ENCODE data around the gene CNTN3. TPM values are rescaled to one million over a fixed set of nuclear protein-coding genes. Genes with fewer than 3 reads are reported as not detected.

Gene CNTN3
- total and polyA plus RNA-seq, 12 donors = 0.46 to 5.9 (median 2.6) TPM; not detected in 1

- H3K36me3 ChIP-seq = no peaks in the 10 kb centered on the region
- H3K27me3 ChIP-seq = peaks cover 0 to 41% (median 18%) of the 10 kb centered on the region in 7 donors
- H3K27ac ChIP-seq = no peak overlapping the region
- ATAC-seq = peak in 3 of 8 donors; percentile 16 to 28 (median 21)
- no peak for DNase-seq
- no peaks in the 10 kb centered on the region for H3K9me3 ChIP-seq
- intact Hi-C loops (cut with DNase I) = no loop called here
- TF ChIP-seq CTCF (IDR thresholded peaks at IDR 0.05) = no peak
- 20 to 25% methylated on average over 16 of the region's 16 CpGs for WGBS, 2 donors
- peak overlapping the region in 9 of 10 donors; percentile 29 to 52 (median 39) for H3K4me3 ChIP-seq
- peaks cover 0 to 5% (median 0%) of the 10 kb centered on the region in 9 donors for H3K4me1 ChIP-seq
Measured at GRCh38 chr3:74613521-74614106, 845 bp downstream of the CNTN3 start.

GRCh38 chr3:74613060-74613459 lies 1.4 kb downstream of the CNTN3 start:
- no peaks in the 10 kb centered on the region for H3K36me3 ChIP-seq
- peaks cover 0 to 5% (median 0%) of the 10 kb centered on the region in 9 donors for H3K4me1 ChIP-seq
- intact Hi-C loops (cut with DNase I) = no loop called here
- H3K4me3 ChIP-seq = peak overlapping the region in 4 of 10 donors; percentile 39 to 52 (median 50)
- H3K27me3 ChIP-seq = peaks cover 0 to 41% (median 18%) of the 10 kb centered on the region in 7 donors
- no peaks in the 10 kb centered on the region for H3K9me3 ChIP-seq
- ATAC-seq = peak in 1 of 8 donors; percentile 19
- no peak overlapping the region for H3K27ac ChIP-seq
- TF ChIP-seq CTCF (IDR thresholded peaks at IDR 0.05) = no peak
- 35 to 41% methylated on average over 2 of the region's 2 CpGs for WGBS, 2 donors
- no peak for DNase-seq

- intact Hi-C loops (cut with DNase I) = no loop called here
- ATAC-seq (no peak), DNase-seq (no peak)
- H3K27ac ChIP-seq = no peak overlapping the region
- peaks cover 0 to 5% (median 0%) of the 10 kb centered on the region in 9 donors for H3K4me1 ChIP-seq
- no peak overlapping the region for H3K4me3 ChIP-seq
- no peaks in the 10 kb centered on the region for H3K36me3 ChIP-seq
- no peaks in the 10 kb centered on the region for H3K9me3 ChIP-seq
- TF ChIP-seq CTCF (IDR thresholded peaks at IDR 0.05) = no peak
- WGBS, 2 donors = 55 to 75% methylated on average over 1 of the region's 1 CpG
- H3K27me3 ChIP-seq = peaks cover 0 to 41% (median 18%) of the 10 kb centered on the region in 7 donors
Measured at GRCh38 chr3:74611206-74611605, 3.3 kb downstream of the CNTN3 start.

GRCh38 chr3:74607803-74608202 lies 6.7 kb downstream of the CNTN3 start:
- Histone ChIP-seq H3K27ac (no peak overlapping the region), H3K27me3 (peaks cover 0 to 28% (median 3%) of the 10 kb centered on the region in 7 donors), H3K4me3 (no peak overlapping the region), H3K4me1 (no peaks in the 10 kb centered on the region), H3K9me3 (peaks cover 0 to 4% (median 0%) of the 10 kb centered on the region in 11 donors), H3K36me3 (no peaks in the 10 kb centered on the region)
- 65 to 82% methylated on average over 2 of the region's 2 CpGs for WGBS, 2 donors
- ATAC-seq (no peak), DNase-seq (no peak)
- intact Hi-C loops (cut with DNase I) = no loop called here
- no peak for TF ChIP-seq CTCF (IDR thresholded peaks at IDR 0.05)

Measured in heart right ventricle (tissue), 16 donors.